Nasal cavity respiratory epithelium epithelial cell of viscerocranial mucosa (primary cell): Measurements from ENCODE around the gene SMG9. TPM values are rescaled to one million over a fixed set of nuclear protein-coding genes. Genes with fewer than 3 reads are reported as not detected.

Experiments used
- total RNA-seq: library from RNA; depleted of rRNA; stranded (reverse); fragments of >200 nt; gene quantifications from 2 replicates; pipeline ENCODE4 v1.2.3, GENCODE V29; 2014

SMG9 gene
- total RNA-seq: 4.1 and 9.4 TPM in 2 replicates

GRCh38 chr19:43754503-43755255 lies at the start of gene SMG9:
SMG9 (minus strand) TSS chr19:43754962; CDS start chr19:43750741, 4,221 bp downstream.

GRCh38 chr19:43802216-43802951 lies 47.6 kb upstream of the SMG9 start, which contains the start of gene LYPD5:
LYPD5 (minus strand) TSS chr19:43802447; CDS start chr19:43802380, 67 bp downstream.

GRCh38 chr19:43780706-43781525 lies 26.2 kb upstream of the SMG9 start, which contains the start of gene KCNN4:
KCNN4 (minus strand) TSS chr19:43780973; CDS start chr19:43780861, 112 bp downstream.

GRCh38 chr19:43715776-43716175 lies 39.0 kb downstream of the SMG9 start, which contains the start of gene IRGC:
IRGC (plus strand) TSS chr19:43716076; CDS start chr19:43718559, 2,483 bp downstream.

Other genes starting within 250 kb of the SMG9 start
- 112 and 236 TPM in 2 replicates for gene ETHE1, start 227.8 kb downstream of the SMG9 start, total RNA-seq
- under 0.01 and 0.07 TPM in 2 replicates for gene ZNF575, start 221.8 kb downstream of the SMG9 start, total RNA-seq
- gene XRCC1, start 179.4 kb downstream of the SMG9 start, total RNA-seq: 9.0 and 10.9 TPM in 2 replicates
- 0.50 and 1.4 TPM in 2 replicates for gene PINLYP, start 179.2 kb downstream of the SMG9 start, total RNA-seq
- gene IRGQ, start 158.8 kb downstream of the SMG9 start, total RNA-seq: 16.7 and 30.0 TPM in 2 replicates
- 9.2 TPM in 2 replicates for gene ZNF576, start 158.4 kb downstream of the SMG9 start, total RNA-seq
- gene SRRM5, start 142.9 kb downstream of the SMG9 start, total RNA-seq: 0.07 TPM in 1 of 2 replicates, not detected in the other
- 15.5 and 19.8 TPM in 2 replicates for gene ZNF428, start 135.3 kb downstream of the SMG9 start, total RNA-seq
- 11.6 and 18.7 TPM in 2 replicates for gene CADM4, start 115.1 kb downstream of the SMG9 start, total RNA-seq
- 60.8 and 78.7 TPM in 2 replicates for gene PLAUR, start 84.8 kb downstream of the SMG9 start, total RNA-seq
- not detected in 2 replicates for gene IRGC, start 38.9 kb downstream of the SMG9 start, total RNA-seq
- gene KCNN4, start 26.0 kb upstream of the SMG9 start, total RNA-seq: 1.4 and 13.7 TPM in 2 replicates
- 1.8 and 16.4 TPM in 2 replicates for gene LYPD5, start 47.5 kb upstream of the SMG9 start, total RNA-seq
- gene ZNF283, start 72.4 kb upstream of the SMG9 start, total RNA-seq: 13.3 and 20.5 TPM in 2 replicates
- 3.1 and 4.7 TPM in 2 replicates for gene ZNF404, start 129.0 kb upstream of the SMG9 start, total RNA-seq
- 17.3 and 19.1 TPM in 2 replicates for gene ZNF45, start 180.3 kb upstream of the SMG9 start, total RNA-seq
- gene ZNF221, start 196.3 kb upstream of the SMG9 start, total RNA-seq: 2.4 and 7.2 TPM in 2 replicates
- gene ZNF155, start 229.2 kb upstream of the SMG9 start, total RNA-seq: 9.2 and 10.4 TPM in 2 replicates
- gene ZNF230, start 248.0 kb upstream of the SMG9 start, total RNA-seq: 3.4 and 3.6 TPM in 2 replicates